ENCODE measurements around the gene RRM2. TPM values are rescaled to one million over a fixed set of nuclear protein-coding genes. Genes with fewer than 3 reads are reported as not detected.
A peak's percentile ranks its signal among the peaks of the same experiment; 100 is the strongest.
"Not testable (repeated sequence)": the region's sequence is repeated elsewhere in the genome, so short reads cannot be mapped to it uniquely, and the experiment has no call there.

RRM2 gene
- total RNA-seq, 4 donors from 2014 or later = 27.2 TPM; not detected in 3

GRCh38 chr2:10091182-10091888 is 31.2 kb upstream of the RRM2 start:
- intact Hi-C loops (cut with DNase I; ENCODE audit: low total_unique reads) = no loop called here
- Histone ChIP-seq H3K27ac (no peak overlapping the region), H3K4me1 (no peaks in the 10 kb centered on the region), H3K27me3 (peaks cover 0 to 9% of the 10 kb centered on the region in 2 donors), H3K9me3 (no peaks in the 10 kb centered on the region), H3K36me3 (no peaks in the 10 kb centered on the region), H3K4me3 (peak overlapping the region in 1 of 2 donors; percentile 35)
- TF ChIP-seq CTCF (IDR thresholded peaks at IDR 0.05) = no peak
- no peak for TF ChIP-seq POLR2A (IDR thresholded peaks at IDR 0.05)
- no peak for DNase-seq

GRCh38 chr2:10091889-10092244 is 30.7 kb upstream of the RRM2 start:
- H3K4me1 ChIP-seq; H3K4me3 ChIP-seq; H3K27ac ChIP-seq; intact Hi-C loops (cut with DNase I; ENCODE audit: low total_unique reads); H3K36me3 ChIP-seq; DNase-seq; H3K9me3 ChIP-seq; H3K27me3 ChIP-seq: not testable (repeated sequence)

- H3K36me3 ChIP-seq = no peaks in the 10 kb centered on the region
- intact Hi-C loops (cut with DNase I; ENCODE audit: low total_unique reads) = no loop called here
- no peak for DNase-seq
- TF ChIP-seq CTCF (IDR thresholded peaks at IDR 0.05) (no peak), POLR2A (IDR thresholded peaks at IDR 0.05) (no peak)
- H3K27me3 ChIP-seq = peaks cover 0 to 9% of the 10 kb centered on the region in 2 donors
- H3K9me3 ChIP-seq = no peaks in the 10 kb centered on the region
- H3K4me1 ChIP-seq = no peaks in the 10 kb centered on the region
- no peak overlapping the region for H3K4me3 ChIP-seq
- H3K27ac ChIP-seq = no peak overlapping the region
Measured at GRCh38 chr2:10094271-10094814, 28.2 kb upstream of the RRM2 start.

GRCh38 chr2:10095175-10095574 is 27.4 kb upstream of the RRM2 start:
- TF ChIP-seq POLR2A (IDR thresholded peaks at IDR 0.05) (no peak), CTCF (IDR thresholded peaks at IDR 0.05) (no peak)
- H3K27me3 ChIP-seq = peaks cover 0 to 9% of the 10 kb centered on the region in 2 donors
- H3K36me3 ChIP-seq = no peaks in the 10 kb centered on the region
- no peaks in the 10 kb centered on the region for H3K4me1 ChIP-seq
- H3K9me3 ChIP-seq = no peaks in the 10 kb centered on the region
- no peak overlapping the region for H3K27ac ChIP-seq
- no peak for DNase-seq
- intact Hi-C loops (cut with DNase I; ENCODE audit: low total_unique reads) = no loop called here
- no peak overlapping the region for H3K4me3 ChIP-seq

GRCh38 chr2:10096641-10097040 is 25.9 kb upstream of the RRM2 start:
- Histone ChIP-seq H3K27me3 (no peaks in the 10 kb centered on the region), H3K4me3 (no peak overlapping the region), H3K4me1 (no peaks in the 10 kb centered on the region), H3K36me3 (no peaks in the 10 kb centered on the region), H3K9me3 (no peaks in the 10 kb centered on the region), H3K27ac (no peak overlapping the region)
- no peak for DNase-seq
- intact Hi-C loops (cut with DNase I; ENCODE audit: low total_unique reads) = no loop called here
- TF ChIP-seq POLR2A (IDR thresholded peaks at IDR 0.05) = no peak
- TF ChIP-seq CTCF (IDR thresholded peaks at IDR 0.05) = no peak

All from uterus (tissue), 4 donors.